Bronchial epithelial cell (primary cell): ENCODE results near the gene RCC2. TPM values are rescaled to one million over a fixed set of nuclear protein-coding genes. Genes with fewer than 3 reads are reported as not detected.
"Not testable (repeated sequence)": the region's sequence is repeated elsewhere in the genome, so short reads cannot be mapped to it uniquely, and the experiment has no call there.

Source experiments
- DNase-seq: peaks from one replicate; pipeline ENCODE4 v3.0.0-alpha.2; 2010; ENCODE audit warnings: low read depth
- FAIRE-seq: peaks from 2 replicates; lab custom pipeline; 2011; peaks lifted over from hg19 to GRCh38; lab: Jason Lieb, UNC
- H3K27me3 ChIP-seq: 2 replicates; pipeline ENCODE4 v1.5.1; 2011; ENCODE audit warnings: low read length; ENCODE audit not compliant: control insufficient read depth, insufficient read depth
- H3K36me3 ChIP-seq: 2 replicates; pipeline ENCODE4 v1.5.1; 2011; ENCODE audit warnings: low read length; ENCODE audit not compliant: control insufficient read depth, insufficient read depth
- H3K4me3 ChIP-seq: 2 replicates; pipeline ENCODE4 v1.5.1; 2011; ENCODE audit warnings: mild to moderate bottlenecking, low read depth, low read length, control low read depth
- CTCF ChIP-seq: IDR thresholded peaks from 2 replicates; pipeline ENCODE4 v1.5.1; 2011; ENCODE audit warnings: mild to moderate bottlenecking, moderate library complexity, low read length, control low read depth, inconsistent platforms; ENCODE audit not compliant: insufficient read depth, severe bottlenecking
- total RNA-seq: library from RNA; depleted of rRNA; stranded (reverse); fragments of >200 nt; gene quantifications from 2 replicates; pipeline ENCODE4 v1.2.1, GENCODE V29; 2014

Gene RCC2
- total RNA-seq, 1 donor from 2014 or later: 152 TPM

- DNase-seq: peak; percentile 21
- no peak overlapping the region for H3K4me3 ChIP-seq
- peaks cover 49% of the 10 kb centered on the region for H3K36me3 ChIP-seq
- H3K27me3 ChIP-seq: no peaks in the 10 kb centered on the region
- peak; percentile 95 for TF ChIP-seq CTCF
- no peak for FAIRE-seq
These were observed 19.7 kb downstream of the RCC2 start for GRCh38 chr1:17419626-17420328.

- DNase-seq (no peak), FAIRE-seq (no peak)
- TF ChIP-seq CTCF: no peak
- Histone ChIP-seq H3K4me3 (no peak overlapping the region), H3K27me3 (no peaks in the 10 kb centered on the region), H3K36me3 (peaks cover 51% of the 10 kb centered on the region)
These were observed 23.1 kb downstream of the RCC2 start for GRCh38 chr1:17416389-17416788.

- FAIRE-seq (no peak), DNase-seq (no peak)
- no peak for TF ChIP-seq CTCF
- peaks cover 62% of the 10 kb centered on the region for H3K36me3 ChIP-seq
- no peaks in the 10 kb centered on the region for H3K27me3 ChIP-seq
- H3K4me3 ChIP-seq: no peak overlapping the region
These were observed 25.5 kb downstream of the RCC2 start for GRCh38 chr1:17414022-17414421.

- Histone ChIP-seq H3K36me3 (peaks cover 63% of the 10 kb centered on the region), H3K4me3 (no peak overlapping the region), H3K27me3 (no peaks in the 10 kb centered on the region)
- no peak for TF ChIP-seq CTCF
- DNase-seq (peak; percentile 44), FAIRE-seq (peak; percentile 23)
These were observed 27.2 kb downstream of the RCC2 start for GRCh38 chr1:17412093-17412870.

GRCh38 chr1:17409391-17409811 lies 30.1 kb downstream of the RCC2 start:
- no peaks in the 10 kb centered on the region for H3K27me3 ChIP-seq
- DNase-seq (no peak), FAIRE-seq (no peak)
- no peak for TF ChIP-seq CTCF
- H3K36me3 ChIP-seq: peaks cover 47% of the 10 kb centered on the region
- H3K4me3 ChIP-seq: no peak overlapping the region

- peak; percentile 87 for FAIRE-seq
- H3K27me3 ChIP-seq, H3K4me3 ChIP-seq, DNase-seq: not testable (repeated sequence)
- H3K36me3 ChIP-seq: peaks cover 39% of the 10 kb centered on the region
These were observed 31.5 kb downstream of the RCC2 start for GRCh38 chr1:17407786-17408514.

GRCh38 chr1:17406760-17407475 lies 32.6 kb downstream of the RCC2 start:
- peaks cover 29% of the 10 kb centered on the region for H3K36me3 ChIP-seq
- DNase-seq, H3K4me3 ChIP-seq, H3K27me3 ChIP-seq: not testable (repeated sequence)
- peak; percentile 43 for FAIRE-seq
